Measurements from ENCODE around the gene ITCH.
A peak's percentile ranks its signal among the peaks of the same experiment; 100 is the strongest.
"Not testable (repeated sequence)": the region's sequence is repeated elsewhere in the genome, so short reads cannot be mapped to it uniquely, and the experiment has no call there.

Gene ITCH

DNA sequence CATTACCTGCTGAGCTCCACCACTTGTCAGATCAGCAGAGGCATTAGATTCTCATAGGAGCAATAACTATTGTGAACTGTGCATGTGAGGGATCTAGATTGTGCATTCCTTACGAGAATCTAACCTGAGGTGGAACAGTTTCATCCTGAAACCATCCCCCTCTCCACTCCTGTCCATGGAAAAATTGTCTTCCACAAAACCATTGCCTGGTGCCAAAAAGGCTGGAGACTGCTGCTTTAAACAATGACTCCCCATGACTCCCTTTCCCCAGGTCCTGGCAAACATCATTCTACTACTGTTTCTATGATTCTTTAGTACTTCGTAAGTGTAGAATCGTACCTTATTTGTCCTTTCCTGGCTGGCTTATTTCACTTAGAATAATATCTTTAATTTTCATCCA is 143.4 kb downstream of the ITCH start:
- Histone ChIP-seq H3K27ac (ENCODE audit: low read depth, low read length) (no peak overlapping the region), H3K4me1 (ENCODE audit: insufficient read depth, low read length) (no peaks in the 10 kb centered on the region), H3K36me3 (ENCODE audit: insufficient read depth, low read length) (peaks cover 20% of the 10 kb centered on the region), H3K4me3 (ENCODE audit: low read depth in 1 of 2, low read length in 2 of 2) (no peak overlapping the region), H3K27me3 (ENCODE audit: control insufficient read depth in 1 of 2, insufficient read depth in 2 of 2, low read length in 2 of 2) (no peaks in the 10 kb centered on the region), H3K9me3 (ENCODE audit: low read length) (no peaks in the 10 kb centered on the region), H3K9ac (ENCODE audit: low read length) (no peak overlapping the region)

DNA sequence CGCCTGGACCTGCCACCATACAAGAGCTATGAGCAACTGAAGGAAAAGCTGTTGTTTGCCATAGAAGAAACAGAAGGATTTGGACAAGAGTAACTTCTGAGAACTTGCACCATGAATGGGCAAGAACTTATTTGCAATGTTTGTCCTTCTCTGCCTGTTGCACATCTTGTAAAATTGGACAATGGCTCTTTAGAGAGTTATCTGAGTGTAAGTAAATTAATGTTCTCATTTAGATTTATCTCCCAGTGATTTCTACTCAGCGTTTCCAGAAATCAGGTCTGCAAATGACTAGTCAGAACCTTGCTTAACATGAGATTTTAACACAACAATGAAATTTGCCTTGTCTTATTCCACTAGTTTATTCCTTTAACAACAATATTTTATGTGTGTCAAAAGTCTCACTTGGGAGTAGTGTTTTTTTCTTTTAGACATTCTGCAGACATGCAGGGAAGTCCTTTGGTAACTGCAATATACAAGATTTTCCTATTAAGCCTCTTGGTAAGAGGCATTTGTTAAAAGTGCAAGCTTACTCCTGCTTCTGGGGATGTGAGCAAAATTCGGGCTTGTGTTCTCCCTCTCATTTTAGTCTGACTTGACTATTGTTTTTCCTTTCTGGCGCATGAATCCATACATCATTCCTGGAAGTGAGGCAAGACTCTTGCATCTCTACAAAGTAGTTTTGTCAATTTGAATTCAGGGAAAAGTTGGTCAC is 144.8 kb downstream of the ITCH start:
- Histone ChIP-seq H3K27me3 (ENCODE audit: control insufficient read depth in 1 of 2, insufficient read depth in 2 of 2, low read length in 2 of 2) (no peaks in the 10 kb centered on the region), H3K4me1 (ENCODE audit: insufficient read depth, low read length) (no peaks in the 10 kb centered on the region), H3K36me3 (ENCODE audit: insufficient read depth, low read length) (peaks cover 20% of the 10 kb centered on the region), H3K9ac (ENCODE audit: low read length) (no peak overlapping the region), H3K9me3 (ENCODE audit: low read length) (no peaks in the 10 kb centered on the region), H3K4me3 (ENCODE audit: low read depth in 1 of 2, low read length in 2 of 2) (no peak overlapping the region), H3K27ac (ENCODE audit: low read depth, low read length) (no peak overlapping the region)

DNA sequence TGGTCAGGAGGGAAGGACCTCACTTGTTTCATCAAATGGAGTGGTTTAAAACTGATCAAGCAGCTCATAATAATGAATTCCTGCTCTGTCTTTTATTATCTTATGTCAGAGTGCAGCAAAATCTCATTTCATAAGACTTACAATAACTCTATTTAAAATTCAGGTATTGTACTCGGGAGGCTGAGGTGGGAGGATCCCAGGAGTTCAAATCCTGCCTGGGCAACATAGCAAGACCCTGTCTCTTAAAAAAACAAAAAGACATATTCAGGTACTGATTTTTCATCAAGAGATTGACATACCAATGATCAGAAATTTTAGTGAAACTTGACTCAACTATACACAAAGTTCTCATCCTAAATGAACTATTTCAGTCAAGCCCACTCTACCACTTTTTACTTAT is 147.5 kb downstream of the ITCH start:
- Histone ChIP-seq H3K4me1 (ENCODE audit: insufficient read depth, low read length) (peaks cover 8% of the 10 kb centered on the region), H3K9ac (ENCODE audit: low read length) (no peak overlapping the region), H3K9me3 (ENCODE audit: low read length) (no peaks in the 10 kb centered on the region), H3K4me3 (ENCODE audit: low read depth in 1 of 2, low read length in 2 of 2) (no peak overlapping the region), H3K27me3 (ENCODE audit: control insufficient read depth in 1 of 2, insufficient read depth in 2 of 2, low read length in 2 of 2) (no peaks in the 10 kb centered on the region), H3K36me3 (ENCODE audit: insufficient read depth, low read length) (peaks cover 11% of the 10 kb centered on the region), H3K27ac (ENCODE audit: low read depth, low read length) (no peak overlapping the region)

DNA sequence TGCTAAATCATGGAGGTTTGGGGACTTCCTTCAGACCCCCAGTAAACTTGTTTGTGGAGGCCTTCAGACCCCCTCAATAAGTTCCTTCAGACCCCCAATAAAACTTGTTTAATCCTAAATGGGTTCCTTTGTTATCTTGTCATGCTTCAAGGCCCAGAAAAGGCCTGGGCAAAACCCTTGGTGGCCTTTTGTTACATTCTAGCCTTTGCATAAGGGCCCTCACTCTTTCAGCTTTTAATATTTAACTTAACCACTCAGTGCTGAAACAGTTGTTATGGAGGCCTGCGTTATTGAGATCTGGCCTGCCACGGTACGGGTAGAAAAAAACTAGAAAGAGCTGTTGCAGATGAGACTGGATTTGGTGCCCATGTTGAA is 148.8 kb downstream of the ITCH start:
- Histone ChIP-seq H3K4me3 (ENCODE audit: low read depth in 1 of 2, low read length in 2 of 2) (no peak overlapping the region), H3K9ac (ENCODE audit: low read length) (no peak overlapping the region), H3K9me3 (ENCODE audit: low read length) (no peaks in the 10 kb centered on the region), H3K36me3 (ENCODE audit: insufficient read depth, low read length) (peaks cover 11% of the 10 kb centered on the region), H3K4me1 (ENCODE audit: insufficient read depth, low read length) (peaks cover 8% of the 10 kb centered on the region), H3K27me3 (ENCODE audit: control insufficient read depth in 1 of 2, insufficient read depth in 2 of 2, low read length in 2 of 2) (no peaks in the 10 kb centered on the region), H3K27ac (ENCODE audit: low read depth, low read length) (no peak overlapping the region)

DNA sequence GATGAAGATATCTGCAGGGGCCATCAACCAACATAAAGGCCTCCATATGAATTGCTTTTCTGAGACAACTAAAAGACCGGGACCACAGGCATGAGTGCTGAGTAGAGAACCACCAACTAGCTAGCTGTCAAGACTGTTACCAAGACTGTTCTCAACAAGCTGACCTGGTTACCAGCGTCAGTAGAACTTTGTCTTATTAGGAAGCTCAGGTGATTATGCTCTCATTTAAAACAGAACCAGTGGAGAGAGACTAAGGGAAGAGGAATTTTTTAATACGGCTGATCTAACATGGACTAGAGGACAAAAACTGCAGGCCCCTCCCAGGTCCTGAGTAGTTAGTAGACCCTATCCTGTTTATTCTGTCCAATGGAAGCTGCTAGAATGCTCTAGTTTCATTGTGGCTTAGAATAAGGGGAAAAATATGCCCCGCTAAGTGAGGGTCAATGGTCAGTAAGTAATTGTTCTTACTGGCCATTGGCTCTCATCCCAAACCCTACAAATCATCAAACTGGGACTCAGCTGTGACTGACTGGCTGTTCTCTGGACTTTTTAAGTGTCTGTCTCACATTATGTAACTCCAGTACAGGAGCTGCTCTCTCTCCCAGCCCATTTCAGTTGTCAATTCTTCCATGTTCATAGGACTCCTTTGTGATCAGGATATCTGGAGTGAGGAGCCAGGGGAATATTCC is 149.3 kb downstream of the ITCH start:
- no peak overlapping the region for H3K27ac ChIP-seq (ENCODE audit: low read depth, low read length)

DNA sequence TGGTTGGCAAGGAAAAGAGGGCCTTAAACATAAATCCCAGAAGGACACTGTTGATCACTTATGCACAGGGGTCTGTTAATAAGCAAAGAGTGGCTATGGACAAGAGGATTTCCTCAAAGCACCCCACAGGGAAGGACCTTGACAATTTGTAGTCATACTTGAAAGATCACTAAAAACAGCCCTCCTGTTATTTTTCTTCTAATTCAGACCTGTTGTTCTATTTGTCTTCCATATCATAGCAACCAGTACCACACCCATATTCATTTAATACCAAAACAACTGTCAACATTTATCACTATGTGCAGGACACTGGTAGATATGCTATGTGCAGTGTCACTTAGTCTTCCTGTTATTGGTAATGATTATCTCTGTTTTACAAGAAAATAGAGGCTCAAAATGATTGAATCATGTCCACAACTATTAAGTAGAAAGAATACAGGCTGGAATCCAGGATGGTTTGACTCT is 149.9 kb downstream of the ITCH start:
- H3K9me3 ChIP-seq (ENCODE audit: low read length) = no peaks in the 10 kb centered on the region
- peaks cover 6% of the 10 kb centered on the region for H3K36me3 ChIP-seq (ENCODE audit: insufficient read depth, low read length)
- H3K27me3 ChIP-seq (ENCODE audit: control insufficient read depth in 1 of 2, insufficient read depth in 2 of 2, low read length in 2 of 2) = no peaks in the 10 kb centered on the region
- H3K9ac ChIP-seq (ENCODE audit: low read length) = no peak overlapping the region
- H3K4me3 ChIP-seq (ENCODE audit: low read depth in 1 of 2, low read length in 2 of 2) = no peak overlapping the region
- no peak overlapping the region for H3K27ac ChIP-seq (ENCODE audit: low read depth, low read length)
- H3K4me1 ChIP-seq (ENCODE audit: insufficient read depth, low read length) = peaks cover 12% of the 10 kb centered on the region

More for the DNA sequence above, 149.3 kb downstream of the ITCH start:
- H3K36me3 ChIP-seq (ENCODE audit: insufficient read depth, low read length) = peaks cover 11% of the 10 kb centered on the region
- no peaks in the 10 kb centered on the region for H3K9me3 ChIP-seq (ENCODE audit: low read length)
- H3K4me3 ChIP-seq (ENCODE audit: low read depth in 1 of 2, low read length in 2 of 2) = no peak overlapping the region
- peaks cover 8% of the 10 kb centered on the region for H3K4me1 ChIP-seq (ENCODE audit: insufficient read depth, low read length)
- no peak overlapping the region for H3K9ac ChIP-seq (ENCODE audit: low read length)
- H3K27me3 ChIP-seq (ENCODE audit: control insufficient read depth in 1 of 2, insufficient read depth in 2 of 2, low read length in 2 of 2) = no peaks in the 10 kb centered on the region

DNA sequence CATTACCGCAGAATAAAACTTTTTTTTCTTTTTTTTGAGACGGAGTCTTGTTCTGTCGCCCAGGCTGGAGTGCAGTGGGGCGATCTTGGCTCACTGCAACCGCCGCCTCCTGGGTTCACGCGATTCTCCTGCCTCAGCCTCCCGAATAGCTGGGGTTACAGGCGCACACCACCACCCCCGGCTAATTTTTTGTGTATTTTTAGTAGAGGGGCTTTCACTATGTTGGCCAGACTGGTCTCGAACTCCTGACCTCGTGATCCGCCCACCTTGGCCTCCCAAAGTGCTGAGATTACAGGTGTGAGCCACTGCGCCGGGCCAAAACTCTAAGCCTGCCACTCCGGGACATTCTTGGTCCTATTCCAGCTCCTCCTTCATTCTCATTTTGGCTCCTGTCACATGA is 151.0 kb downstream of the ITCH start:
- not testable (repeated sequence) for H3K27me3 ChIP-seq (ENCODE audit: control insufficient read depth in 1 of 2, insufficient read depth in 2 of 2, low read length in 2 of 2); H3K36me3 ChIP-seq (ENCODE audit: insufficient read depth, low read length); H3K4me3 ChIP-seq (ENCODE audit: low read depth in 1 of 2, low read length in 2 of 2); H3K9ac ChIP-seq (ENCODE audit: low read length); H3K27ac ChIP-seq (ENCODE audit: low read depth, low read length); H3K9me3 ChIP-seq (ENCODE audit: low read length)
- H3K4me1 ChIP-seq (ENCODE audit: insufficient read depth, low read length) = peaks cover 18% of the 10 kb centered on the region

DNA sequence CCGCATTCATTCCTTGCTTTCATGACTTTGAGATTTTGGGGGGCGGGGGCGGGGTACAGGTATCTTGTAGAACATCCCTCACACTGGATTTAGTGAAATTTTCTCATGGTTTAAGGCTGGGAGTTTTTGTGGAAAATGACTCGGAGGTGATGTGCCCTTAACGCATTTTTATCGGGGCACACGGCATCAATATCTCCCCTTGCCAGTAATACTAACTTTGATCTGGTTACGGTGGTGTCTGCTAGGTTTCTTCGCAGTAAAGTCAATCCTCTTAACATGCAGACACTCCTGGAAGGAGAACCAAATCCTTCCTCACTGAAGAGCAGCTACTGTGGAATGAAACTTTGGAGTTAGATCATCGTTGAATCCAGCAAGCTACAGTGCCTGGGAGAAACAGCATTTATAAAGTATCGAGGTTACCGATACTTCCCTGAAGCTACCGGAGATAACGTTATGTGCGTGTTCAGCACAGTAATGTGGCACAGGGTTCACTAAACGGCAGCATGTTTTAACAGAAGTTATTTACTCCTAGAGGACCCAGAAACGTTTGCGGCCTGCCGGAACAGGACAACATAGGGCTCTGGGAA is 151.9 kb downstream of the ITCH start:
- peak overlapping the region; percentile 95 for H3K9ac ChIP-seq (ENCODE audit: low read length)
- no peaks in the 10 kb centered on the region for H3K27me3 ChIP-seq (ENCODE audit: control insufficient read depth in 1 of 2, insufficient read depth in 2 of 2, low read length in 2 of 2)
- no peaks in the 10 kb centered on the region for H3K36me3 ChIP-seq (ENCODE audit: insufficient read depth, low read length)
- H3K4me1 ChIP-seq (ENCODE audit: insufficient read depth, low read length) = peaks cover 18% of the 10 kb centered on the region
- peak overlapping the region; percentile 94 for H3K27ac ChIP-seq (ENCODE audit: low read depth, low read length)
- H3K4me3 ChIP-seq (ENCODE audit: low read depth in 1 of 2, low read length in 2 of 2) = peak overlapping the region; percentile 79
- H3K9me3 ChIP-seq (ENCODE audit: low read length) = no peaks in the 10 kb centered on the region

DNA sequence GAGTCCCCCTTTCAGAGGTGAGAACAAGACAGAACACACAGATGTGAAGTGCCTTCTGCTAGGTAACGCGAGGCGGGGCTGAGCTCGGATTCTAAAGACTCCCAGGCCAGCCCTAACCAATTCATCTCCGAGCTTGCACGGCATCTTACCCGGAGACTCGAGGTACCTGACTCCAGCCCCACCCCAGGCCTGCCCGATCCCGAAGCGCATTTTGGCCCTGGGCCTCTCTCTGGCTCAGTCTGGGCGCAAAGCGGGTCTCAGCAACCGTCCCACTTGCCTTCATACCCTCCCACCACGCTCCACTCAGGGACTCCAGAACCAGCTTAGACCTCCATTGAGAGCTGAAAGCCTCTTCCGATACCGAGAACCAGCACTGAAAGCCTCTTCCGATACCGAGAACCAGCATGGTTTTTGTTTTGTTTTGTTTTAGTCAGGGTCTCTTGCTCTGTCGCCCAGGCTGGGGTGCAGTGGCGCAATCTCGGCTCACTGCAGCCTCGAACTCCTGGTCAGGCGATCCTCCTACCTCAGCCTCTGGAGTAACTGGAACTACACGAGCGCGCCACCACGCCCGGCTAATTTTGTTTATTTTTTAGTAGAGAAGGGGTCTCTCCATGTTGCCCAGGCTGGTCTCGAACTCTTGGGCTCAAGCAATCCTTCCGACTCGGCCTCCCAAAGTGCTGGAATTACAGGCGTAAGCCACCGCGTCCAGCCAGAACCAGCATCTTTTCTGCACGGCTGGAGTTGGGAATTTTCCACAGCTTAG is 152.6 kb downstream of the ITCH start:
- H3K36me3 ChIP-seq (ENCODE audit: insufficient read depth, low read length) = no peaks in the 10 kb centered on the region
- H3K9me3 ChIP-seq (ENCODE audit: low read length) = no peaks in the 10 kb centered on the region
- H3K4me1 ChIP-seq (ENCODE audit: insufficient read depth, low read length) = peaks cover 18% of the 10 kb centered on the region
- H3K4me3 ChIP-seq (ENCODE audit: low read depth in 1 of 2, low read length in 2 of 2) = peak overlapping the region; percentile 79
- peak overlapping the region; percentile 94 for H3K27ac ChIP-seq (ENCODE audit: low read depth, low read length)
- H3K9ac ChIP-seq (ENCODE audit: low read length) = peak overlapping the region; percentile 95
- H3K27me3 ChIP-seq (ENCODE audit: control insufficient read depth in 1 of 2, insufficient read depth in 2 of 2, low read length in 2 of 2) = no peaks in the 10 kb centered on the region

DNA sequence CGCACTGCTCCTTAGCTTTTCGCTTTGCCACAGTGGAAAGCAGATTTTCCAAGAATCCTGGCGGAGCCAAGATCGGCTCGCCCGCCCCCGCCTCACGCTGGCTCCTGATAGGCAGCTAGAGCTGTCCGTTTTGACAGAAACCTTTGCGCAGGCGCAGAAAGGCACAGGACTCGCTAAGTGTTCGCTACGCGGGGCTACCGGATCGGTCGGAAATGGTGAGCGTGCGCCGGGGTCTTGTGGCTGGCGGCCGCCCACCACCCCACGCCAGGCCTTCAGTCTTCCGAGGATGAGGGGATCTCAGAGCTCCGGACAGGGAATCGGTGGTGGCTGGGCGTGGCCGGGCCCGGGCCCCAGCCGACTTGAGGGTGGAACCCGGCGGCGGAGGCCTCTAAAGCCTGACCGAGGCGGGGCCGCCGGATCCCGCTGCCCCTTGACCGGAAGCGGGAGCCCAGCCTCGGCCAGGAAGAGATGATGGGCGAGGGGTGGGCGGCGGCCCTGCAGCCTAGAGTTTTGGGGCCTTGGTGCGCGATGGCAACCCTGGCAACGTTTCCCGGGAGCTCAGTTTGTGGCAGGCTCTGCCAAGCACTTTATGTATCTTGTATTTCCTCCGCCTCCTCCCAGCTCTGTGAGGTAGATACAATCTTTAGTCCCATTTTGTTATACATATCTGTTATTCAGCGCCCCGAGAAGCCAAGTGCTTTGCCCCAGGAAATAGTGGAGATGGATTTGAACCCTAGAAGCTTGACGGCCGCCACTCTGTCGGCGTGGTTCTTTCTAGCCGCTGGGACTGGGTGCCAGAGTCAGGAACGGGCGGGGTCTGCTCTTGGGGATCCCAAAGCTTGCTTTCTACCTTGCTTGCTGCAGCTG is 153.4 kb downstream of the ITCH start, which contains the start of gene DYNLRB1:
TSS of gene DYNLRB1 (plus strand) at position 176 of the 867 bp plus-strand sequence. CDS start at position 213, 37 bp downstream.
- no peaks in the 10 kb centered on the region for H3K27me3 ChIP-seq (ENCODE audit: control insufficient read depth in 1 of 2, insufficient read depth in 2 of 2, low read length in 2 of 2)
- no peaks in the 10 kb centered on the region for H3K36me3 ChIP-seq (ENCODE audit: insufficient read depth, low read length)
- H3K4me3 ChIP-seq (ENCODE audit: low read depth in 1 of 2, low read length in 2 of 2) = peak within 1 kb of the TSS; percentile 79
- H3K4me1 ChIP-seq (ENCODE audit: insufficient read depth, low read length) = peaks cover 18% of the 10 kb centered on the region
- no peaks in the 10 kb centered on the region for H3K9me3 ChIP-seq (ENCODE audit: low read length)
- peak within 1 kb of the TSS; percentile 94 for H3K27ac ChIP-seq (ENCODE audit: low read depth, low read length)
- peak within 1 kb of the TSS; percentile 95 for H3K9ac ChIP-seq (ENCODE audit: low read length)

Data from muscle layer of colon (tissue), 2 donors.